K562 (cell line): ENCODE measurements around the gene ATP5F1D. TPM values are rescaled to one million over a fixed set of nuclear protein-coding genes. Genes with fewer than 3 reads are reported as not detected.

Experiments
- ETV6 ChIP-seq, 3 experiments: fragments of 150-350 bp in 1 of 3; sonication (generic) in 1 of 3; formaldehyde crosslinking in 1 of 3; IDR thresholded peaks; 2 replicates each; pipeline versions ENCODE4 v1.6.1 to v1.8.0; 2014 to 2022; ENCODE audit warnings: borderline replicate concordance in 2 of 3, low read depth in 2 of 3, antibody characterized with exemption in 1 of 3, low read length in 1 of 3, mild to moderate bottlenecking in 1 of 3, missing genetic modification reagents in 1 of 3
- GTF2F1 ChIP-seq: IDR thresholded peaks from 2 replicates; pipeline ENCODE4 v1.6.1; 2011; ENCODE audit warnings: low read depth, low read length, improper control_type of control experiment
- IFI16 ChIP-seq: fragments of 250-450 bp; sonication (Bioruptor Pico); IDR thresholded peaks from 2 replicates; pipeline ENCODE4 v2.1.2; 2022; ENCODE audit warnings: mild to moderate bottlenecking, inconsistent platforms
- MCM2 ChIP-seq: fragments of 450-650 bp; IDR thresholded peaks from 2 replicates; pipeline ENCODE4 v1.6.1; 2017; ENCODE audit warnings: low read depth, mild to moderate bottlenecking
- MCM3 ChIP-seq: fragments of 450-650 bp; IDR thresholded peaks from 2 replicates; pipeline ENCODE4 v1.6.1; 2016
- MTA1 ChIP-seq: fragments of 450-650 bp; IDR thresholded peaks from 2 replicates; pipeline ENCODE4 v1.6.1; 2017; ENCODE audit warnings: borderline replicate concordance
- NBN ChIP-seq: fragments of 450-650 bp; IDR thresholded peaks from 2 replicates; pipeline ENCODE4 v1.6.1; 2016; ENCODE audit warnings: low read depth, mild to moderate bottlenecking
- NR2F6 ChIP-seq: fragments of 450-650 bp; formaldehyde crosslinking; IDR thresholded peaks from 2 replicates; pipeline ENCODE4 v1.4.0; 2020; ENCODE audit warnings: mild to moderate bottlenecking
- PHB ChIP-seq: fragments of 250-450 bp; sonication (Bioruptor Pico); IDR thresholded peaks from 2 replicates; pipeline ENCODE4 v1.5.0; 2021
- RB1 ChIP-seq: fragments of 450-650 bp; IDR thresholded peaks from 2 replicates; pipeline ENCODE4 v1.6.1; 2017; ENCODE audit warnings: low read depth, mild to moderate bottlenecking
- RBFOX2 ChIP-seq: fragments of 200-400 bp; formaldehyde crosslinking; IDR thresholded peaks from 2 replicates; pipeline ENCODE4 v1.6.1; 2017; ENCODE audit warnings: low read depth, mild to moderate bottlenecking, low read length, moderate library complexity
- RUNX1 ChIP-seq: sonication (generic); IDR thresholded peaks from 2 replicates; pipeline ENCODE4 v1.6.1; 2016; ENCODE audit warnings: antibody characterized with exemption, low read depth
- SMC3 ChIP-seq: conservative IDR thresholded peaks from 2 replicates; pipeline ENCODE4 v1.6.1; 2011; ENCODE audit warnings: low read depth, low read length, improper control_type of control experiment; ENCODE audit not compliant: insufficient read depth
- TCF7 ChIP-seq: sonication (generic); IDR thresholded peaks from 2 replicates; pipeline ENCODE4 v1.6.1; 2016; ENCODE audit warnings: antibody characterized with exemption, borderline replicate concordance
- TFAP4 ChIP-seq: sonication (generic); formaldehyde crosslinking; IDR thresholded peaks from 2 replicates; pipeline ENCODE4 v1.8.0; 2022; ENCODE audit warnings: missing genetic modification reagents, mild to moderate bottlenecking, moderate library complexity, borderline replicate concordance
- TSC22D4 ChIP-seq: fragments of 450-650 bp; IDR thresholded peaks from 2 replicates; pipeline ENCODE4 v1.6.1; 2016; ENCODE audit warnings: missing genetic modification characterization, missing biosample characterization, control low read depth
- ZC3H11A ChIP-seq: IDR thresholded peaks from 2 replicates; pipeline ENCODE4 v1.6.1; 2012; ENCODE audit warnings: low read depth, low read length, improper control_type of control experiment
- ZKSCAN1 ChIP-seq: fragments of 150-350 bp; IDR thresholded peaks from 2 replicates; pipeline ENCODE4 v1.6.1; 2016; ENCODE audit warnings: low read depth, low read length
- ZNF518B ChIP-seq: fragments of 250-450 bp; sonication (Bioruptor Pico); IDR thresholded peaks from 2 replicates; pipeline ENCODE4 v1.5.0; 2021; ENCODE audit warnings: mild to moderate bottlenecking, moderate library complexity
- ZNF75A ChIP-seq: fragments of 450-650 bp; formaldehyde crosslinking; IDR thresholded peaks from 2 replicates; pipeline ENCODE4 v1.4.0; 2020; ENCODE audit warnings: mild to moderate bottlenecking
- ZSCAN32 ChIP-seq: fragments of 450-650 bp; formaldehyde crosslinking; IDR thresholded peaks from 2 replicates; pipeline ENCODE4 v1.4.0; 2020; ENCODE audit warnings: mild to moderate bottlenecking, moderate library complexity
- polyA plus RNA-seq, 8 experiments: library from polyadenylated mRNA; depleted of rRNA in 4 of 8; stranded (reverse) in 5 of 8; unstranded in 3 of 8; fragments of >200 nt; fragmentation: Nextera tagmentation in 2 of 8; fragmentation: Illumina TruSeq in 1 of 8; extraction: Ambion mirVana in 2 of 8; extraction: Trizol in 1 of 8; gene quantifications; 2 replicates each; pipeline versions ENCODE4 v1.2.1 to v1.2.3, GENCODE V29; 2011 to 2014; ENCODE audit warnings: inconsistent platforms in 1 of 8, missing spikeins in 1 of 8
- total RNA-seq, 7 experiments: library from RNA; depleted of rRNA in 6 of 7; stranded (reverse); fragments of >200 nt in 6 of 7; fragmentation: Illumina TruSeq in 2 of 7; extraction: Trizol in 2 of 7; gene quantifications; 2 replicates each; pipeline versions ENCODE4 v1.2.1 to v1.2.3, GENCODE V29; 2011 to 2021; ENCODE audit warnings: low replicate concordance in 1 of 7
- TF ChIP-seq, protein P1 (sequence below): fragments of 450-650 bp; formaldehyde crosslinking; IDR thresholded peaks from 2 replicates; pipeline ENCODE4 v1.4.0; 2020; ENCODE audit warnings: mild to moderate bottlenecking, moderate library complexity

Gene ATP5F1D
- total and polyA plus RNA-seq, 9 of the 15 experiments (the other 6 are each of a cell fraction or from before 2014, with no cell fraction given) = 3.9 to 409 (median 36.8) TPM

GRCh38 chr19:1244693-1245451 lies 3.3 kb downstream of the ATP5F1D start (continued):
- TF ChIP-seq, protein P1, sequence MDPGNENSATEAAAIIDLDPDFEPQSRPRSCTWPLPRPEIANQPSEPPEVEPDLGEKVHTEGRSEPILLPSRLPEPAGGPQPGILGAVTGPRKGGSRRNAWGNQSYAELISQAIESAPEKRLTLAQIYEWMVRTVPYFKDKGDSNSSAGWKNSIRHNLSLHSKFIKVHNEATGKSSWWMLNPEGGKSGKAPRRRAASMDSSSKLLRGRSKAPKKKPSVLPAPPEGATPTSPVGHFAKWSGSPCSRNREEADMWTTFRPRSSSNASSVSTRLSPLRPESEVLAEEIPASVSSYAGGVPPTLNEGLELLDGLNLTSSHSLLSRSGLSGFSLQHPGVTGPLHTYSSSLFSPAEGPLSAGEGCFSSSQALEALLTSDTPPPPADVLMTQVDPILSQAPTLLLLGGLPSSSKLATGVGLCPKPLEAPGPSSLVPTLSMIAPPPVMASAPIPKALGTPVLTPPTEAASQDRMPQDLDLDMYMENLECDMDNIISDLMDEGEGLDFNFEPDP = no peak
- TF ChIP-seq ZSCAN32 (CRISPR knock-in tag) (0 out of 2 replicates have a peak, but pooled peaks have one; percentile 6), ZC3H11A (no peak), SMC3 (no peak), MCM2 (no peak), IFI16 (CRISPR knock-in tag) (no peak), ETV6 (IDR thresholded peaks at IDR 0.05; ENCODE audit: borderline replicate concordance in 1 of 2, low read depth in 2 of 2, low read length in 1 of 2) (no peak), ETV6 (CRISPR knock-in tag; IDR thresholded peaks at IDR 0.05; ENCODE audit: borderline replicate concordance) (no peak), PHB (CRISPR knock-in tag) (no peak), RUNX1 (no peak), RBFOX2 (no peak), ZNF518B (CRISPR knock-in tag) (no peak), NR2F6 (no peak), GTF2F1 (0 out of 2 replicates have a peak, but pooled peaks have one; percentile 11), TFAP4 (CRISPR knock-in tag) (peak; percentile 11; the same call in 1 of the 2 replicates), ZNF75A (no peak), MTA1 (no peak), NBN (no peak), TSC22D4 (no peak), MCM3 (no peak), ZKSCAN1 (peak; percentile 90), TCF7 (no peak), RB1 (no peak)
